ENCODE data around the gene PXN. TPM values are rescaled to one million over a fixed set of nuclear protein-coding genes. Genes with fewer than 3 reads are reported as not detected.

The PXN gene
- total and polyA plus RNA-seq, 2 experiments from 2014 or later, result 38.4 to 76.0 TPM

GRCh38 chr12:120261951-120262851 lies 3.3 kb downstream of the PXN start:
- no peak overlapping the region for H3K4me3 ChIP-seq
- no peaks in the 10 kb centered on the region for H3K9me3 Mint-ChIP-seq
- H3K27me3 Mint-ChIP-seq (ENCODE audit: insufficient read depth, low read depth, poor library complexity), result peaks cover 14% of the 10 kb centered on the region
- H3K4me1 Mint-ChIP-seq, result peaks cover 56% of the 10 kb centered on the region
- H3K9me2 ChIP-seq (ENCODE audit: insufficient read depth), result no peaks in the 10 kb centered on the region
- 0 out of 2 replicates have a peak overlapping the region, but pooled peaks have one; percentile 94 for H3K4me2 ChIP-seq
- no peaks in the 10 kb centered on the region for H3K36me3 ChIP-seq (ENCODE audit: insufficient read depth)
- no peaks in the 10 kb centered on the region for H3K27me3 ChIP-seq (ENCODE audit: insufficient read depth)
- TF ChIP-seq ZNF462 (CRISPR knock-in tag; IDR thresholded peaks at IDR 0.05), result no peak
- H3K36me3 Mint-ChIP-seq (ENCODE audit: low read depth), result peaks cover 2% of the 10 kb centered on the region; the same call in 1 of the 3 replicates
- H3F3A ChIP-seq (replicated peaks; ENCODE audit: low read depth), result 0 out of 2 replicates have a peak, but pooled peaks cover 19% of the 10 kb centered on the region
- peaks cover 78% of the 10 kb centered on the region for H3K79me2 ChIP-seq (replicated peaks; ENCODE audit: insufficient read depth)
- peaks cover 48% of the 10 kb centered on the region for H3K4me1 ChIP-seq (ENCODE audit: insufficient read depth)
- no peak overlapping the region for H2AFZ ChIP-seq
- peak overlapping the region; percentile 11; the same call in 1 of the 3 replicates for H3K4me3 Mint-ChIP-seq
- H4K20me1 ChIP-seq (replicated peaks; ENCODE audit: insufficient read depth), result peaks cover 22% of the 10 kb centered on the region
- 0 out of 2 replicates have a peak overlapping the region, but pooled peaks have one; percentile 39 for H3K27ac ChIP-seq (ENCODE audit: low read depth)
- no peak overlapping the region for H3K27ac Mint-ChIP-seq
- DNase-seq (ENCODE audit: low spot score) (no peak), ATAC-seq (no peak)

- no peaks in the 10 kb centered on the region for H3K36me3 ChIP-seq (ENCODE audit: insufficient read depth)
- Mint-ChIP-seq H3K4me1 (peaks cover 63% of the 10 kb centered on the region), H3K9me3 (no peaks in the 10 kb centered on the region), H3K4me3 (no peak overlapping the region), H3K27me3 (ENCODE audit: insufficient read depth, low read depth, poor library complexity) (peaks cover 17% of the 10 kb centered on the region), H3K36me3 (ENCODE audit: low read depth) (0 out of 3 replicates have a peak, but pooled peaks cover 2% of the 10 kb centered on the region), H3K27ac (no peak overlapping the region)
- no peak overlapping the region for H3K4me3 ChIP-seq
- peaks cover 22% of the 10 kb centered on the region for H4K20me1 ChIP-seq (replicated peaks; ENCODE audit: insufficient read depth)
- H3K79me2 ChIP-seq (replicated peaks; ENCODE audit: insufficient read depth), result peaks cover 94% of the 10 kb centered on the region
- no peak overlapping the region for H2AFZ ChIP-seq
- no peaks in the 10 kb centered on the region for H3K9me2 ChIP-seq (ENCODE audit: insufficient read depth)
- H3K4me1 ChIP-seq (ENCODE audit: insufficient read depth), result peaks cover 52% of the 10 kb centered on the region
- no peak overlapping the region for H3K27ac ChIP-seq (ENCODE audit: low read depth)
- no peaks in the 10 kb centered on the region for H3K27me3 ChIP-seq (ENCODE audit: insufficient read depth)
- DNase-seq (ENCODE audit: low spot score), result no peak
- H3K4me2 ChIP-seq, result no peak overlapping the region
- no peak for ATAC-seq
- 0 out of 2 replicates have a peak, but pooled peaks cover 16% of the 10 kb centered on the region for H3F3A ChIP-seq (replicated peaks; ENCODE audit: low read depth)
- TF ChIP-seq CTCF (conservative IDR thresholded peaks at IDR 0.05; ENCODE audit: low read depth in 2 of 2) (no peak), EZH2 (IDR thresholded peaks at IDR 0.05; ENCODE audit: low read depth, unreplicated experiment) (no peak), STAT1 (IDR thresholded peaks at IDR 0.05; ENCODE audit: unreplicated experiment) (no peak), ZNF114 (CRISPR knock-in tag; IDR thresholded peaks at IDR 0.05) (no peak), ZNF331 (CRISPR knock-in tag; IDR thresholded peaks at IDR 0.05; ENCODE audit: low read depth) (no peak), REST (IDR thresholded peaks at IDR 0.05; ENCODE audit: unreplicated experiment) (no peak), POLR2AphosphoS5 (IDR thresholded peaks at IDR 0.05; ENCODE audit: low read depth) (no peak)
Measured at GRCh38 chr12:120260607-120261006, 4.9 kb downstream of the PXN start.

Data from GM23338 (cell line).